IPS DF 6.9 (cell line): ENCODE results near the gene ITPR1.

Source experiments
- DNase-seq: peaks from one replicate; pipeline ENCODE4 v3.0.0-alpha.2; 2013; ENCODE audit warnings: low read depth, low spot score
- H3K27ac ChIP-seq: one replicate; pipeline ENCODE4 v1.5.1; 2013; ENCODE audit warnings: low read length, control low read depth
- H3K27me3 ChIP-seq: 2 replicates; pipeline ENCODE4 v1.6.1; 2013; ENCODE audit warnings: mild to moderate bottlenecking, low read length; ENCODE audit not compliant: control insufficient read depth, insufficient read depth
- H3K36me3 ChIP-seq: 2 replicates; pipeline ENCODE4 v1.6.1; 2013; ENCODE audit warnings: low read length; ENCODE audit not compliant: control insufficient read depth, insufficient read depth
- H3K4me1 ChIP-seq: 2 replicates; pipeline ENCODE4 v1.6.1; 2013; ENCODE audit warnings: low read length; ENCODE audit not compliant: control insufficient read depth, insufficient read depth
- H3K4me3 ChIP-seq: 2 replicates; pipeline ENCODE4 v1.5.1; 2013; ENCODE audit warnings: mild to moderate bottlenecking, low read length
- H3K9me3 ChIP-seq: 2 replicates; pipeline ENCODE4 v1.6.1; 2013; ENCODE audit warnings: low read length, inconsistent platforms; ENCODE audit not compliant: control insufficient read depth, insufficient read depth
- whole genome bisulfite sequencing: extraction: QIAGEN DNeasy Blood & Tissue Kit; methylation state at CpG from one replicate; pipeline ENCODE4 v1.1.7; 2013; ENCODE audit warnings: mixed read lengths, missing lambda C conversion rate; ENCODE audit not compliant: insufficient read length, insufficient coverage; 5-methylcytosine and 5-hydroxymethylcytosine counted together

Gene ITPR1

DNA sequence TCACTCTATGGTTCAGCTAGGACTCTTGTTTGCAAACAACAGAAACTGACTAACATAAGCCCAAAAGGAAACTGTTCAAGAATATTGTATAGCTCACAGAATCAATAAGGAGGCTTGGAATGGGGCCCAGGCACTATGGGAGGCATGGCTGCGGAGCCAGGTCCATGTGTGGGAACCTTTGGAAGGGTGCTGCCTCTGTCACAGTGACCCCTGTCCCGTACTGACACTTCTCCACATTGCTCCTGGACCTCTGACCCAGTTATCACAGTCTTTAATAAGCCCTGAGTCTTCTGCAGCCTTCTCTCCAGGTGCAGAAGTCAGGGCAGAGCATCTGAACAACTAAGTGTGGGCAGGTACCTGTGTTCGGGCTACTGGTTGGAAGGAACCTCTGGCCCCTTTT lies 121.8 kb downstream of the ITPR1 start:
- H3K36me3 ChIP-seq, result no peaks in the 10 kb centered on the region
- no peak overlapping the region for H3K27ac ChIP-seq
- H3K4me1 ChIP-seq, result no peaks in the 10 kb centered on the region
- H3K9me3 ChIP-seq, result no peaks in the 10 kb centered on the region
- H3K27me3 ChIP-seq, result no peaks in the 10 kb centered on the region
- WGBS, result no CpG with 5 or more reads among the region's 3 CpGs
- DNase-seq, result no peak
- no peak overlapping the region for H3K4me3 ChIP-seq

DNA sequence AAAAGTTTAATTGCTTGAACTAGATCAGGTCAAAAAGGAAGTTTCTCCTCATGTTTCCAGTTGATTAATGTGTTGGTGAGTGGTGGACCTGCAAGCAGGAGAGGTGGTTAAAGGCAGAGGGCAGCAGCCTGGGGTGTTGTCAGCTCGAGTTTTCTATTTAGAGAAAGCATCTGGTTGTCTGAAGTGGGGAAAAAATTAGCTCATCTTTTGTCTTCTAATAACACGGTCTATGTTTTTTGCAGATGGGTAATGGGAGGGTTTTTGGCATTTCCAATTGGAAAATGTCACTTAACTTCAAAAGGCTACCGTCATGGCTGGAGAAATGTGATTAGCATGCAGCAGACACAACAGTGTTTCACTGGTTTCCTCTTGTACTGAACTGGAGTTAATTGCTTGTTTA lies 122.6 kb downstream of the ITPR1 start:
- DNase-seq, result no peak
- Histone ChIP-seq H3K9me3 (no peaks in the 10 kb centered on the region), H3K4me3 (no peak overlapping the region), H3K27ac (no peak overlapping the region), H3K4me1 (no peaks in the 10 kb centered on the region), H3K36me3 (no peaks in the 10 kb centered on the region), H3K27me3 (no peaks in the 10 kb centered on the region)
- WGBS, result no CpG with 5 or more reads among the region's 3 CpGs

DNA sequence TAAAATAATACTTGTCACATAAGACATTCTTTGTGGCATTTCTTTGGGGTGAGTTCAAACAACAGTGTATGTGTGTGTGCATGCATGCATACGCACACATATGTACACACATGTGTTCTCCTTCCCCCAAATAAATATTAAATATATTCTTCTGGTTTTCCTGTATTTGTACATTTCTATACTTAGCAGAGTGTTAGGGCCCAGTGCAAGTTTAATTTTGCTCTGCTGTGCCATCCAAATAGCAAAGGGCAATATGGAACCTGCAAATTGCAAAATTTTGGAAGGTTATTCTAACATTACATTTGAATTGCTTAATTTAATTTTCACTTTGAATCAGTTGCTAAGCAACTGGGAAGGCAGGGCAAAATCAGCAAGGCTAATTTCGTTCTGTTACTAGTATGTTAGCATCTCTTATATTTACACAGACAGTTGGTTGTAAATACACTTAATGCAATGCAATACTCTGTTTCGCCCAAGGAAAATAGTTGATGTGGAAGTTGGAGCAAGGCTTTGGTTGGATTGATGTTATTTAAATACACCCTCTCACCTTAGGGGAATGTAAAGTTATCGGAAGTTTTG lies 130.4 kb downstream of the ITPR1 start:
- no peaks in the 10 kb centered on the region for H3K36me3 ChIP-seq
- WGBS, result no CpG with 5 or more reads among the region's 4 CpGs

DNA sequence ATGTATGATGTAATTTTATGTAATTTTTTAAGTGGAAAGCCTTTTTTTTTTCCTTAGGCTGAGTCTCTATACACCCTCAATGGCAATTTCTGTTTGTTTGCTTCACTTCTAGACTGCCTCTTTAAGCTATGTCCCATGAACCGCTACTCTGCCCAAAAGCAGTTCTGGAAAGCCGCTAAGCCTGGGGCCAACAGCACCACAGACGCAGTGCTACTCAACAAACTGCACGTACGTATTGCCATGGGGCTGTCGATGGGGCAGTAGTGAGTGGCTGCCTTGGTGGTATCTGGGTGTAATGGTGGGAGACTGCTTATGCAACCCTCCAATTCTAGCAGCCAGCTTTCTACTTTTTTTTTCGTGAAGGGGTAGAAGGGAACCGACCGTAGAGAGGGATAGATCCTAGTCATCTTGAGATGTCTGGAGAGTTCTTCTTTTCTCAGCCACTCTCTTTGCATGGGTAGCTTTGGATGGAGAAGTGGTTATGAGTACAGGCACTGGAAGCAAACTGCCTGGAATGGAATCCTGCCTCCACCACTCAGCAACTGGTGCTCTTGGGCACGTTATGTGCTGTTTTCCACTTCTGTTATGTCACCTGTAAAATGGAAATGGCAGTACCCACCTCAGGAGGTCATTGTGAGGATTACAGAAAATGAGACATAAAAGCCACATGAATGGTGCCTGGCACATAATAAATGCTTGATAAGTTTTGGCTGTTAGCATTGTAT lies 134.7 kb downstream of the ITPR1 start:
- no CpG with 5 or more reads among the region's 10 CpGs for WGBS
- H3K36me3 ChIP-seq, result no peaks in the 10 kb centered on the region
- H3K4me1 ChIP-seq, result no peaks in the 10 kb centered on the region
- H3K4me3 ChIP-seq, result no peak overlapping the region
- DNase-seq, result no peak
- H3K27ac ChIP-seq, result no peak overlapping the region
- no peaks in the 10 kb centered on the region for H3K27me3 ChIP-seq
- no peaks in the 10 kb centered on the region for H3K9me3 ChIP-seq

More for the DNA sequence above, 130.4 kb downstream of the ITPR1 start:
- no peaks in the 10 kb centered on the region for H3K4me1 ChIP-seq
- no peaks in the 10 kb centered on the region for H3K27me3 ChIP-seq
- no peak overlapping the region for H3K4me3 ChIP-seq
- no peak for DNase-seq
- H3K27ac ChIP-seq, result no peak overlapping the region
- H3K9me3 ChIP-seq, result no peaks in the 10 kb centered on the region

DNA sequence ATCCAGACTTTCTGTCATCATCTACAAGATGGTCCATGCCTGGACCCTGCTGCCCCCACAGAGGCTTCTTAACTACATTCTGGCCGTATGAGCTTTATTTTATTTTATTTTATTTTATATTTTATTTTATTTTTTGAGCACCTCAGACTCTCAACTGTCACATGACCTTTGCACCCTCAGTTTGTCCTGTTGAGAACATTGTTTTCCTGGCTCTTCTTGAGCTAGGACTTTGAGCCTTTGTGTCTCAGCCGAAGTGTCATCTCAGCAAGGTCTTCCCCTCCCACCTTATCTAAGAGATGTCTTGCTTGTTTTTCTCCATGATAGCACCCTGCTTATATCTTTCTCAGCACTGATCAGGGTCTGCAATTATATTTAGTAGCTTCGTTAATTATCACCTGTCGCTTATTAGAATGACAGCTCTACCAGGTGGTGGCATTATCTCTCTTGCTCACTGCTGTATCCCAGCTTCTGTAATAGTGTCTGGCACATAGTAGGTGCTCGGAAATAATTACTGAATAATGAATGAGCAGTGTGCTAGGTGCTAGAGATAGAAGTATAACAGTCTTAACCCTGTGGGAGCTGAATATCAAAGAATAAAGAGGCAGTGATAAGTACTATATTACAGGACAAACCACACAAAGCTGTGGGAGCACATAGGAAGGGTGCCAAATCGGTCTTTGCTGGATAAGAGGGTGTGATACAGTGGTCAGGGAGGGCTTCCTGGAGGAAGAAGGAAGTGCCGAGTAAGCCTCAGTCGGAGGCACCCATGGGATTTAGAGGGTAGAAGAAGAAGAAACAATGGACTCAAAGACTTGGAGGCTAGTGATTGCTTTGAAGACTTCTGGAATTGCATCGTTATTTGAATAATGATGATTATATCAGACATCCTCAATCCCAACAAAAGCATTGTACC lies 136.2 kb downstream of the ITPR1 start:
- DNase-seq, result no peak
- no peak overlapping the region for H3K4me3 ChIP-seq
- no peaks in the 10 kb centered on the region for H3K4me1 ChIP-seq
- H3K27ac ChIP-seq, result no peak overlapping the region
- WGBS, result no CpG with 5 or more reads among the region's 9 CpGs
- no peaks in the 10 kb centered on the region for H3K27me3 ChIP-seq
- H3K36me3 ChIP-seq, result no peaks in the 10 kb centered on the region
- no peaks in the 10 kb centered on the region for H3K9me3 ChIP-seq

DNA sequence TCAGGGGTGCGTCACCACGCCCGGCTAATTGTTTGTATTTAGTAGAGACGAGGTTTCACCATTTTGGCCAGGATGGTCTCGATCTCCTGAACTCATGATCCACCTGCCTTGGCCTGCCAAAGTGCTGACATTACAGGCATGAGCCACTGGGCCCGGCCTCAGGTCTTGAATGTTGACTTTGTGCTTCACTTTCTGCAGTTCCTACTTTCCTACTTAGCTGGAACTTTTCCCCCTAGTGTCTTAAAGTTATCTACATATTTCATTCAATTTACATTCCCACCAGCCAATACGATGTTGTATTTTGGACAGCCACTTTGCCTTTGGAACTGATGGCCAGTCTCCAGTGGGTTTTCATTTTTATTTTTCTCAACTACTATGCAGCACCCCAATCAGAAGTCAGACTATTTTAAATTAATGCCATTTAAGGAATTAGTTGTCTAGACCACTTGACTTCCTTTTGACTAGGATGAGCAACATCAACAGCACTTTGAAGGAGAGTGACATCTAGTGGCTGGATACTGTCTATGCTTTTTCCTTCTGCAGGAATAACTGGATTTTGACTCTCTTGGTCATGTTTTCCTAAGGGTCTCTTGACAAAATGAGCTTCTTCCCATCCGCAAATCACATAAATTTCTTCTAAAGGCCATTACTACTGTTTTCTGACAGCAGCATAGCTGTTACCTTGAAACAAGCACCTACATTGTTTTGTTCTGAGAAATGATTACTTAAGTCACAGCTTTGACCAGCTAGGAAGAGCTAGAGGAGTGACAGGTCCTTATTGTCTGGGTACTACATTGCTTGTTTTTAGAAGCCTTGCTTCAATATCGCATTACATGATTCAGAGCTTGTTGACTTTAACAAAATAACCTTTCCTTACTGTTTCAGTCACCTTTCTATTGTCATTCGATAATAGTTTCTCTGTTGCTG lies 140.2 kb downstream of the ITPR1 start:
- no peak overlapping the region for H3K27ac ChIP-seq
- H3K4me3 ChIP-seq, result no peak overlapping the region
- no CpG with 5 or more reads among the region's 10 CpGs for WGBS
- no peaks in the 10 kb centered on the region for H3K9me3 ChIP-seq
- H3K27me3 ChIP-seq, result no peaks in the 10 kb centered on the region
- H3K36me3 ChIP-seq, result no peaks in the 10 kb centered on the region
- H3K4me1 ChIP-seq, result no peaks in the 10 kb centered on the region
- peak; percentile 41 for DNase-seq

DNA sequence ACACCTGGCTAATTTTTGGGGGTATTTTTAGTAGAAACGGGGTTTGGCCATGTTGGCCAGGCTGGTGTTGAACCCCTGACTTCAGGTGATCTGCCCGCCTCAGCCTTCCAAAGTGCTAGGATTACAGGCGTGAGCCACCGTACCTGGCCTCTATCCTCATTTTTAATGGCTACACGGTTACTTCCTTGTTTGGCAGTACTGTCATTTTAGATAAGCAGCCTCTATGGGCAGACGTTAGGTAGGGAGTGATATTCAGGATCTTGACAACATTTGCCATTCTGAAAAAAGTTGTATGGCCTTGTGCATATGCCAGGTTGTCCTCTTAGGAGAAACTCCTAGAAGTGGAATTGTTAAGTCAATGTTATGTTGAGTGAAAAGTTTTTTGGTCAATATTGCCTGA lies 141.7 kb downstream of the ITPR1 start:
- H3K4me3 ChIP-seq, result no peak overlapping the region
- H3K27me3 ChIP-seq, result no peaks in the 10 kb centered on the region
- WGBS, result no CpG with 5 or more reads among the region's 6 CpGs

DNA sequence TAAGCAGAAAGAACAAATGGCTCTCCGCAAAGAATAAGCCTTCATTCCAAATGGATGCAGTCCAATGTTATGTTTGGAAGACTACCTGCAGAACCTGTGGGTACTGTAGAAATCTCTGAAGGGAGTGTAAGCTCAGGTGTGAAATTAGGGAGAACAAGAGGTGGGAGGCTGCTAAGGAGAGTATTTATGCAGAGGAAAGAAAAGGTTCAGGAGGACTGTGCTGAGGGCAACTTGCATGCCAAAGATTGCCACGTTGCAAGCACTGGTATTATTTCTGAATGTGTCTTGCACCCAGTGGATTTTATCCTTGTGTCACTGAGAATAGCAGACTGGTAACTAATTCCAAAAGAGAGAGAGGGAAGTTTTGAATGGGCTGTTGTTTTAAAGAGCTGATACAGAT lies 144.1 kb downstream of the ITPR1 start:
- no peak for DNase-seq
- H3K27me3 ChIP-seq, result no peaks in the 10 kb centered on the region
- no peaks in the 10 kb centered on the region for H3K4me1 ChIP-seq
- H3K27ac ChIP-seq, result no peak overlapping the region
- H3K36me3 ChIP-seq, result no peaks in the 10 kb centered on the region
- WGBS, result no CpG with 5 or more reads among the region's 2 CpGs
- H3K4me3 ChIP-seq, result no peak overlapping the region
- H3K9me3 ChIP-seq, result no peaks in the 10 kb centered on the region

More for the DNA sequence above, 141.7 kb downstream of the ITPR1 start:
- Histone ChIP-seq H3K27ac (no peak overlapping the region), H3K36me3 (no peaks in the 10 kb centered on the region), H3K9me3 (no peaks in the 10 kb centered on the region), H3K4me1 (no peaks in the 10 kb centered on the region)
- DNase-seq, result no peak

DNA sequence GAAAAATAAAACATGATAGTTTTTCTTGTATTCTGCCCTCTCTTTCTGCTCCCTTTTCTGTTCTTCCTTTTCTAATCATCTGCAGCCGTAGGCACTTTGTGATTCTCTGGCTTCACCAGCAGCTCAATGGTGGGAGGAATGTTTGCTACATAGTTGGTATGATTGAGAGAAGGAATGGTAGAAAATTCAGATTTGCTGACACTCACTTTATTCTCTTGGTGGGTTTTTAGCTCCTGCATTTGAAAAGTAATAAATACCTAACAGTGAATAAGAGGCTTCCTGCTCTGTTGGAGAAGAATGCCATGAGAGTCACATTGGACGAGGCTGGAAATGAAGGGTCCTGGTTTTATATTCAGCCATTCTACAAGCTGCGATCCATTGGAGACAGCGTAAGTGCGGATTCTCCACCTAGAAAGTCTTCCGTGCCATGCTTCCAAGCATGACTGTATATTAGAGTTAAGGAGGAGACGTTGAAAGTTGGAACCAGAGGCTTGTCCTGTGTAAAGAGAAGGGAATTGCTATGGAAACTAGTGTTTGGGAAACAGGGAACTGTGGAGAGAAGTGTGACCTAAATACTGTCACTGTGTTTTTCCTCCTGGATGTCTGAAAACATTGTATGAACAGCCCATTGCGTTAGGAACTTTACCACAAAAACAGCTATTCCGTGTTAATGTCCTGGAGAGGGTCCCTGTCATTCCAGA lies 148.9 kb downstream of the ITPR1 start:
- H3K27me3 ChIP-seq, result no peaks in the 10 kb centered on the region
- no peak overlapping the region for H3K27ac ChIP-seq
- no peak overlapping the region for H3K4me3 ChIP-seq
- H3K9me3 ChIP-seq, result no peaks in the 10 kb centered on the region
- no peaks in the 10 kb centered on the region; the same call in 1 of the 2 replicates for H3K36me3 ChIP-seq
- no CpG with 5 or more reads among the region's 9 CpGs for WGBS
- DNase-seq, result no peak
- no peaks in the 10 kb centered on the region for H3K4me1 ChIP-seq
